ENCODE results near the gene TAS2R1.
A peak's percentile ranks its signal among the peaks of the same experiment; 100 is the strongest.

Gene TAS2R1

GRCh38 chr5:9589049-9589835, 40.9 kb downstream of the TAS2R1 start:
- peak in 1 of 56 donors; percentile 2 for DNase-seq

- DNase-seq = no peak
These were observed 41.9 kb downstream of the TAS2R1 start for GRCh38 chr5:9588254-9588653.

- DNase-seq = no peak
These were observed 43.0 kb downstream of the TAS2R1 start for GRCh38 chr5:9587135-9587534.

- no peak for DNase-seq
These were observed 47.7 kb downstream of the TAS2R1 start for GRCh38 chr5:9582406-9582805.
